IPS-NIHi11 (cell line): ENCODE results near the gene ITGAD.

Source experiments
- DNase-seq: peaks from one replicate; pipeline ENCODE4 v3.0.0; 2012; ENCODE audit warnings: mixed read lengths, low spot score

The ITGAD gene

DNA sequence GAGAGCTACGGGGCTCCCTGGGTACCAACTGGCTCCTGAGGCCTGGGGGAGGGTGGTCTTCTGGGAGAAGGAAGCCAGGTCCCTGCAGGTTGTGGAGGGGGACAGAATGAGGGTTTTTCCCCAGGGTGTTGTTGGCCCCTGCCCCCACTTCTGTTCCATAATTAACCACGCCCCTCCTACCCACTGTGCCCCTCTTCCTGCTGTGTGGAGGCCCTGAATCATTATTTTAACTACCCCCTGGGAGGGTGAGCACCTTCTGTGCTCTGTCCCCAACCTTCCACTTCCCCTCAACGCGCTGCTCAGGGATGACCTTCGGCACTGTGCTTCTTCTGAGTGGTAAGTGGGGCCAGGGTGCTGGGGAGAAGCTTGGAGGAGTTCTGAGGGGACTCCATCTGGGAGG lies at the start of gene ITGAD:
TSS of gene ITGAD (plus strand) at position 280 of the 400 bp plus-strand sequence. CDS start at position 306, 26 bp downstream.
- DNase-seq, result no peak

- DNase-seq, result no peak
Measured at GRCh38 chr16:31344712-31345111, 48.4 kb upstream of the ITGAD start.

DNA sequence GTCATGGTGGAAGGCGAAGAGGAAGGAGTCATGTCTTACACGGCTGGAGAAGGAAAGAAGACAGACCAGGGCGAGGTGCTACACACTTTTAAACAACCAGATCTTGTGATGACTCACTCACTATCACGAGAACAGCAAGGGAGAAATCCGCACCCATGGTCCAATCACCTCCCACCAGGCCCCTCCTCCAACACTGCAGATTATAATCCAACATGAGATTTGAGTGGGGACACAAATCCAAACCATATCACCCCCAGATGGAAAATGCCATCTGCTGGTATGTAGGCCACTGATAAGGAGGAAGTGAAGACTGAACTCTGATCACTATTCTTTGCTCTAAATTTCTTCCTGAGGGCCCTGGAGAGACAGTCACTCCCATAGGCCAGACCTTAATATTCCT lies 45.7 kb upstream of the ITGAD start:
- no peak for DNase-seq

- no peak for DNase-seq
Measured at GRCh38 chr16:31348579-31348978, 44.6 kb upstream of the ITGAD start.

DNA sequence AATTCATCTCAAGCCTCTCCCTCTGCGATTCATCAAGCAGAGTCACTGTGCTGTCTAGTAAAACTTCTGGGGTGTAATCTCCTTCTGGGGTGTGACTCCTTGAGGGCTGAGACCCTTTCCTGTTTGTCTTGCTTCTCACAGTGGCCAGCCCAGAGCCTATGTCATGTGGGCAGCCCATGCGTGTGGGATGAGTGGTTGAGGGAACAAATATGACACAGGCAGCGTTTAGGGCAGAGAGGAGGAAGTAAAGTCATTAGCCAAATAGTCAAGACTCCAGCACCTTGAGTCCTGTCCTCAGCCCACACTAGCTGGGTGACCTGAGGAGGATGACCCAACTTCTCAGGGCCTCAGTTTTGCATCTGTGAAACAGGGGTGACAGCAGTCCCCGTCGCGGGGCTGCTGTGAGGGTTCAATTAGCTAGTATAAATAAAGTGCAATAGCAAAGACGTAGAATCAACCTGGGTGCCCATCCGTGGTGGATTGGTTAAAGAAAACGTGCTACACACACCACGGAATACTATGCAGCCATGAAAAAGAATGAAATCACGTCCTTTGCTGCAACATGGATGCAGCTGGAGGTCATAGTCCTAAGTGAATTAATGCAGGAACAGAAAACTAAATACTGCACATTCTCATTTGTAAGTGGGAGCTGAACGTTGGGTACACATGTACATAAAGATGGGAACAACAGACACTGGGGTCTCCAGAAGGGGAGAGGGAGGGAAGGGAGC lies 42.7 kb upstream of the ITGAD start:
- no peak for DNase-seq

GRCh38 chr16:31351246-31351941 lies 41.7 kb upstream of the ITGAD start:
- DNase-seq, result no peak

DNA sequence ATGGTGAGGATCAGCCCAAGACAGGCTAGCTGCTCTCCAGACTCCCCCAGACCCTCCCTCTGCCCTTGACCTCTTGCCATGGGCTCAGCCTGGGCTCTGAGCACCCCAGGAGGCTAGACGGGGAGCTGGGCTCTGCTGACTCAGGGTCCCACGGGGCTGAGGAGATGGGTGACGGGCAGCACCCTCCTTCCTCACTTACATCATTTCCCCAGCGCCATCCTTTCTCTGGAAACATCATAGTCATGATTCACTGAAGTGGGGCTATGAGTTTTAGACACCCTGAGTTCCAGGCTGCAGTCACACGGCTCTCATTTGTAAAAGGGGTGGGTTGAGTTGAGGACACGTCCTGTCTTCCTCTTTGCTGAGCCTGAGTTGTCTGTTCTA lies 41.2 kb upstream of the ITGAD start:
- no peak for DNase-seq

GRCh38 chr16:31352376-31353115 lies 40.6 kb upstream of the ITGAD start:
- no peak for DNase-seq

DNA sequence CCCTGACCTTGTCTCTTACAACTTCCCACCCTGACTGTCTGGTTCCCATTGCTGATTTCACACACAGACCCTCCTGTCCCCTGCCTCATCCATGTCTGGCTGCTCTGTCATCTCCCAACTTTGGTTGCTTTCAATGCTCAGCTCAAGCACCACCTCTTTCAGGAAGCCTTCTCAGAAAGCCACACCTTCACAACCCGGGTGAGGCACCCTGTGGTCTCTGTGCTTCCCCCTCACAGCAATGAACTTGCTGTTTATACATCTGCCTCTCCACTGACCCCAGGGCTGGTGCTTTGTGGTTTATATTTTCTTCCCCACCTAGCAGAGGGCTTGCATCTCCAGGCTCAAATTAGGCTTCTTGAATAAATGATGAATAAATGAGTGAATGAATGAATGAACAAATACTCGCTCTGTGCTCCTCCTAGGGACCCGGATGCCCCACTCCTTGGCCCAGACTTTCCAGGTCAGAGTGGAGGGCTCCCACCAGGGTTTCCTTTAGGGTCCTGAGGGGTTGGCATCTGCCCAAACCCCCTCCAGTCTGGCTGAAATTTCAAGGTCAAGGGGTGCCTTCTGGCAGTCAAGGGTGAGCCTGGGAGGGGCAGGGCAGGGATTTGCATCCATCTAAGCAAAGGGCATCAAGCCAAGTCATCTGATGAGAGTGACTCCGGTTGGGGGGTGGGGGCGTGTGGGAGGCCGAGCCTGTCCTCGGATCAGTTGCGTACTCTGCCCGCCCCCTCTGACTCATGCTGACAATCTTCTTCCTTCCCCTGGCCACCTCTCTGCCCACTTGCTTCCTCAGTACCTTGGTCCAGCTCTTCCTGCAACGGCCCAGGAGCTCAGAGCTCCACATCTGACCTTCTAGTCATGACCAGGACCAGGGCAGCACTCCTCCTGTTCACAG lies 38.5 kb upstream of the ITGAD start, which contains the start of gene ITGAX:
TSS of gene ITGAX (plus strand) at position 783 of the 898 bp plus-strand sequence. CDS start at position 862, 79 bp downstream.
- no peak for DNase-seq

DNA sequence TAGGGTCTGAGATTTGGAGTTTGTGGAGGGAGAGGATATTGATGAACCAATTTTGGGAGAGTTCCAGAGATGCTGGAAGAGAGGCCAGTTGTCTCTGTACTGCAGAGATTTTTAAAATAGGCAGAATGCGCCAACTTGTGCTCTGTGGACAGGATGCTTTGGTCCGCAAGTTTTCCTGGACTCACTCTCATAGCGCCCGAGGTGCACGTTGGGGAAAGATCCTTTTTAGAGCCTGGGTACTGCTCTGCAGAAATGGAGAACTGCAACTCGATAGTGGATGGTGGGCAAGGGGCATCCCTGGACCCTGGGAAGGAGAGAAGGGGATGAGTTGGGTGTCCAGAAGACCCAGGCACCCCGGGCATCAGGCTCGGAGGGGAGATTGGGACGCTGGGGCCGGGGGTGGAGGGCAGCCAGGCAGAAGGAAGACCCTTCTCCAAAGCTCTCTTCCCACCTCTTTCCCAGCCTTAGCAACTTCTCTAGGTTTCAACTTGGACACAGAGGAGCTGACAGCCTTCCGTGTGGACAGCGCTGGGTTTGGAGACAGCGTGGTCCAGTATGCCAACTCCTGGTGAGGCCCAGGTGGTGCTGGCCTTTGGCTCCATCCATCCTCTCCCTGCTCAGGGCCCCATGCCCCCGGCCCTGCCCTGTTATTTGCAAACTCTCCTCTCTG lies 37.6 kb upstream of the ITGAD start:
- no peak for DNase-seq

GRCh38 chr16:31356566-31357323 lies 36.4 kb upstream of the ITGAD start:
- peak; percentile 52 for DNase-seq

- DNase-seq, result no peak
Measured at GRCh38 chr16:31357324-31358109, 35.6 kb upstream of the ITGAD start.

- DNase-seq, result no peak
Measured at GRCh38 chr16:31360251-31360650, 32.9 kb upstream of the ITGAD start.

DNA sequence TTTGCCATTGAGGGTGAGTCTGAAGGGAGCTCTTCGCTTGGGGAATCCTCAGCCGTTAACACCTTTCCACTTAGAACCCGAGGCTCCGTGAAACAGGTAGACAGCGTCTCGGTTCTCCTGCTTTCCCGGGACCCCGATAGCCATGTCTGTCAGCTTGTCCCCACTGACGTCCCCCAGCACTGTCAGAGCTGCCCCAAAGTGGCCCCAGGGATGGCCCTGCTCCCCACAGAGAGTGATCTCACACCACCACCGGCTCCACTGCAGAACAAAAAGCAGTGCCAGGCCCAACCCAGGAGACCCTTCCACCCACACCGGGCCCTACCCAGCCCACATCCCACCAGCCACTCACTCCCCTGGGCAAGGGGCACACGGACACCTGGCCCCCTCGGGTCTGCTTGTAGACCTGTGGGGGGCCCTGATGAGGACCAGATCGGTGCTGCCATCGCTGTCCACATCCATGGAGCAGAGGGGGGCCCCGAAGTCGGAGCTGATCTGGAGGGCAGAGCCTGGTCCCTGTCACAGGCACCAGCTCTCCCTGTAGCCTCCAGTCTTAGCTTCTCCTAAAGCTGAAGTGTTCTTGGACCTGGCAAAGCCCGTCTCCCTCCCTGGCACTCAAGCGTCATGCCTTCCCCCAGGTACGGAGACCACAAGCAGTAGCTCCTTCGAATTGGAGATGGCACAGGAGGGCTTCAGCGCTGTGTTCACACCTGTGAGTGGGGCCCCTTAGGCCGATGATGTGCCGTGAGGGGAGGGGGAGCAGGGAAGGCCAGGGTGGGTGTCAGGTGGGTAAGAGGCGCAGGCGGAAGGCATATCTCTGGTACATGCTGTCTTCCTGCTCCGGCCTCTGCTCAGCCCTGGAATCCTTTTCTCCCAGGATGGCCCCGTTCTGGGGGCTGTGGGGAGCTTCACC lies 31.7 kb upstream of the ITGAD start:
- DNase-seq, result no peak

GRCh38 chr16:31362476-31363405 lies 30.4 kb upstream of the ITGAD start:
- DNase-seq, result no peak

DNA sequence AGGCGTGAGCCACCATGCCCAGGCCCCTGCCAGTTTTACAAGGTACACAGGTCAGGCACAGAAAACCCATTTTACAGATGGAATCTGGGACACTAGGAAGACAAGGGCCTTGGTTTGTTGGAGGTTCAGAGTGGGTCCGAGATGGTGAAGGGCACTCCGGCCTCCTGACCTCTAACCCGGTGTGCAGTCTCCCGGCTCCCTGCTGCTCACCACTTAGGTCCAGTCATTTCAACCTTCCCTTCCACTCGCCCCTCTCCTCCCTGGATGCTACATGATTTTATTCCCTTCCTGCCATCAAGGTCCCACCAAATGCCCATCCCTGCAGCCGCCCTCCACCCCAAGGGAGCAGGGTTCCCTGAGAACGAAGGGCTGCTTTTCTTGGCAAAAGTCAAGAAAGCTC lies 29.4 kb upstream of the ITGAD start:
- DNase-seq, result no peak

GRCh38 chr16:31364421-31364820 lies 28.7 kb upstream of the ITGAD start:
- no peak for DNase-seq
